ENCODE data around the gene TMEM156.
"Not testable (repeated sequence)": the region's sequence is repeated elsewhere in the genome, so short reads cannot be mapped to it uniquely, and the experiment has no call there.

DNA sequence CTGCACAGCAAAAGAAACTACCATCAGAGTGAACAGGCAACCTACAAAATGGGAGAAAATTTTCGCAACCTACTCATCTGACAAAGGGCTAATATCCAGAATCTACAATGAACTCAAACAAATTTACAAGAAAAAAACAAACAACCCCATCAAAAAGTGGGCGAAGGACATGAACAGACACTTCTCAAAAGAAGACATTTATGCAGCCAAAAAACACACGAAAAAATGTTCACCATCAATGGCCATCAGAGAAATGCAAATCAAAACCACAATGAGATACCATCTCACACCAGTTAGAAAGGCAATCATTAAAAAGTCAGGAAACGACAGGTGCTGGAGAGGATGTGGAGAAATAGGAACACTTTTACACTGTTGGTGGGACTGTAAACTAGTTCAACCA lies 30.2 kb downstream of the TMEM156 start:
- TF ChIP-seq, protein P1, sequence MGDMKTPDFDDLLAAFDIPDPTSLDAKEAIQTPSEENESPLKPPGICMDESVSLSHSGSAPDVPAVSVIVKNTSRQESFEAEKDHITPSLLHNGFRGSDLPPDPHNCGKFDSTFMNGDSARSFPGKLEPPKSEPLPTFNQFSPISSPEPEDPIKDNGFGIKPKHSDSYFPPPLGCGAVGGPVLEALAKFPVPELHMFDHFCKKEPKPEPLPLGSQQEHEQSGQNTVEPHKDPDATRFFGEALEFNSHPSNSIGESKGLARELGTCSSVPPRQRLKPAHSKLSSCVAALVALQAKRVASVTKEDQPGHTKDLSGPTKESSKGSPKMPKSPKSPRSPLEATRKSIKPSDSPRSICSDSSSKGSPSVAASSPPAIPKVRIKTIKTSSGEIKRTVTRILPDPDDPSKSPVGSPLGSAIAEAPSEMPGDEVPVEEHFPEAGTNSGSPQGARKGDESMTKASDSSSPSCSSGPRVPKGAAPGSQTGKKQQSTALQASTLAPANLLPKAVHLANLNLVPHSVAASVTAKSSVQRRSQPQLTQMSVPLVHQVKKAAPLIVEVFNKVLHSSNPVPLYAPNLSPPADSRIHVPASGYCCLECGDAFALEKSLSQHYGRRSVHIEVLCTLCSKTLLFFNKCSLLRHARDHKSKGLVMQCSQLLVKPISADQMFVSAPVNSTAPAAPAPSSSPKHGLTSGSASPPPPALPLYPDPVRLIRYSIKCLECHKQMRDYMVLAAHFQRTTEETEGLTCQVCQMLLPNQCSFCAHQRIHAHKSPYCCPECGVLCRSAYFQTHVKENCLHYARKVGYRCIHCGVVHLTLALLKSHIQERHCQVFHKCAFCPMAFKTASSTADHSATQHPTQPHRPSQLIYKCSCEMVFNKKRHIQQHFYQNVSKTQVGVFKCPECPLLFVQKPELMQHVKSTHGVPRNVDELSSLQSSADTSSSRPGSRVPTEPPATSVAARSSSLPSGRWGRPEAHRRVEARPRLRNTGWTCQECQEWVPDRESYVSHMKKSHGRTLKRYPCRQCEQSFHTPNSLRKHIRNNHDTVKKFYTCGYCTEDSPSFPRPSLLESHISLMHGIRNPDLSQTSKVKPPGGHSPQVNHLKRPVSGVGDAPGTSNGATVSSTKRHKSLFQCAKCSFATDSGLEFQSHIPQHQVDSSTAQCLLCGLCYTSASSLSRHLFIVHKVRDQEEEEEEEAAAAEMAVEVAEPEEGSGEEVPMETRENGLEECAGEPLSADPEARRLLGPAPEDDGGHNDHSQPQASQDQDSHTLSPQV (IDR thresholded peaks at IDR 0.05) = not testable (repeated sequence)
- TF ChIP-seq, protein P2, sequence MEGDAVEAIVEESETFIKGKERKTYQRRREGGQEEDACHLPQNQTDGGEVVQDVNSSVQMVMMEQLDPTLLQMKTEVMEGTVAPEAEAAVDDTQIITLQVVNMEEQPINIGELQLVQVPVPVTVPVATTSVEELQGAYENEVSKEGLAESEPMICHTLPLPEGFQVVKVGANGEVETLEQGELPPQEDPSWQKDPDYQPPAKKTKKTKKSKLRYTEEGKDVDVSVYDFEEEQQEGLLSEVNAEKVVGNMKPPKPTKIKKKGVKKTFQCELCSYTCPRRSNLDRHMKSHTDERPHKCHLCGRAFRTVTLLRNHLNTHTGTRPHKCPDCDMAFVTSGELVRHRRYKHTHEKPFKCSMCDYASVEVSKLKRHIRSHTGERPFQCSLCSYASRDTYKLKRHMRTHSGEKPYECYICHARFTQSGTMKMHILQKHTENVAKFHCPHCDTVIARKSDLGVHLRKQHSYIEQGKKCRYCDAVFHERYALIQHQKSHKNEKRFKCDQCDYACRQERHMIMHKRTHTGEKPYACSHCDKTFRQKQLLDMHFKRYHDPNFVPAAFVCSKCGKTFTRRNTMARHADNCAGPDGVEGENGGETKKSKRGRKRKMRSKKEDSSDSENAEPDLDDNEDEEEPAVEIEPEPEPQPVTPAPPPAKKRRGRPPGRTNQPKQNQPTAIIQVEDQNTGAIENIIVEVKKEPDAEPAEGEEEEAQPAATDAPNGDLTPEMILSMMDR (IDR thresholded peaks at IDR 0.05 in 2 of 3, conservative IDR thresholded peaks at IDR 0.05 in 1 of 3; ENCODE audit: control insufficient read depth in 2 of 3, extremely low read depth in 1 of 3, insufficient read depth in 1 of 3, low read depth in 3 of 3, low read length in 3 of 3) = not testable (repeated sequence)
- not testable (repeated sequence) for TF ChIP-seq CHD4 (IDR thresholded peaks at IDR 0.05); EP300 (IDR thresholded peaks at IDR 0.05; ENCODE audit: borderline replicate concordance in 1 of 2, control insufficient read depth in 1 of 2, low read depth in 2 of 2, low read length in 2 of 2); MYC (IDR thresholded peaks at IDR 0.05; ENCODE audit: insufficient read depth, insufficient read length, insufficient replicate concordance, low read length, severe bottlenecking); SUZ12 (IDR thresholded peaks at IDR 0.05; ENCODE audit: unreplicated experiment); LARP7 (IDR thresholded peaks at IDR 0.05); POLR2AphosphoS5 (IDR thresholded peaks at IDR 0.05; ENCODE audit: low read length); FOXK2 (IDR thresholded peaks at IDR 0.05)

Data from GM12878 (cell line).